ENCODE results near the gene GOLGA2. TPM values are rescaled to one million over a fixed set of nuclear protein-coding genes. Genes with fewer than 3 reads are reported as not detected.

Gene GOLGA2
- total RNA-seq, 2 experiments from 2014 or later, result 28.2 to 58.2 TPM

DNA sequence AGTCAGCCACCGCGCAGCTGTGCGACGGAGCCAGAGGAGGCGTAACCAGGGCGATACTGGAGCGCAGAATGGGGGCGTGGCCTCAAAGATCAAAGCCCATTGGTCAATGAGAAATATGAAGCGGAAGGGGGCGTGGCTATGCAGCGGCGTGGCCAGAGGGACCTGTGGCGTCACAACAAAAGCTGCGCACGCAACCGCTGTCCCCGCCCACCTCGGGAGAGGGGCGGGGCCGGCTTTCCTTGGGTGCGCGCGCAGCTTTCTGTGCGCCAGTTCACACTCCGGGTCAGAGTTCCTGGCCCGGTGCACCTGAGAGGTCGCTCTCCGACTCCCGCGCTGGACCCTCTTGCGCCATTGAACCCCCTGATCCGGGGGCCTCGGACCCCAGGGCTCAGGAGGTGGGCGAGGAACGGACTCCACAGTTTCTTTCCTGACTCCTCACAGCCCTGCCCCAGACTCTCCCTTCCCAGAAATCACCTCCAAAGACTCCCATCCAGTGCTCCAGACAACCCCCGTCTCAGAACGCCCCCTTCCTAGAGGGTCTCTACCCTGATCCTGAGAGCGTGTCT, 284 bp upstream of the GOLGA2 start, which contains the start of gene SWI5:
SWI5 (plus strand) TSS at position 269 of the 566 bp plus-strand sequence.
- intact Hi-C loops (cut with micrococcal nuclease; ENCODE audit: unreplicated experiment), result loop anchor here (5.0 kb wide), 1 partner anchor 46 kb away; the partner anchor contains the start of genes COQ4 and TRUB2
- peaks cover 16% of the 10 kb centered on the region for H3K4me1 ChIP-seq (ENCODE audit: insufficient read depth, low read length, poor library complexity, severe bottlenecking)
- peak within 1 kb of the TSS; percentile 85 for H2AFZ ChIP-seq (ENCODE audit: low read length)
- TF ChIP-seq, protein P1, sequence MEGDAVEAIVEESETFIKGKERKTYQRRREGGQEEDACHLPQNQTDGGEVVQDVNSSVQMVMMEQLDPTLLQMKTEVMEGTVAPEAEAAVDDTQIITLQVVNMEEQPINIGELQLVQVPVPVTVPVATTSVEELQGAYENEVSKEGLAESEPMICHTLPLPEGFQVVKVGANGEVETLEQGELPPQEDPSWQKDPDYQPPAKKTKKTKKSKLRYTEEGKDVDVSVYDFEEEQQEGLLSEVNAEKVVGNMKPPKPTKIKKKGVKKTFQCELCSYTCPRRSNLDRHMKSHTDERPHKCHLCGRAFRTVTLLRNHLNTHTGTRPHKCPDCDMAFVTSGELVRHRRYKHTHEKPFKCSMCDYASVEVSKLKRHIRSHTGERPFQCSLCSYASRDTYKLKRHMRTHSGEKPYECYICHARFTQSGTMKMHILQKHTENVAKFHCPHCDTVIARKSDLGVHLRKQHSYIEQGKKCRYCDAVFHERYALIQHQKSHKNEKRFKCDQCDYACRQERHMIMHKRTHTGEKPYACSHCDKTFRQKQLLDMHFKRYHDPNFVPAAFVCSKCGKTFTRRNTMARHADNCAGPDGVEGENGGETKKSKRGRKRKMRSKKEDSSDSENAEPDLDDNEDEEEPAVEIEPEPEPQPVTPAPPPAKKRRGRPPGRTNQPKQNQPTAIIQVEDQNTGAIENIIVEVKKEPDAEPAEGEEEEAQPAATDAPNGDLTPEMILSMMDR (conservative IDR thresholded peaks at IDR 0.05; ENCODE audit: low read length), result no peak
- TF ChIP-seq EZH2phosphoT487 (IDR thresholded peaks at IDR 0.05; ENCODE audit: borderline replicate concordance, low read depth, low read length), result no peak
- POLR2A ChIA-PET, result interaction anchor here (0.6 to 1.2 kb wide), 7 partner anchors 8 to 188 kb away, joined by 3 to 6 read pairs (median 3); no protein-coding TSS in a partner anchor
- H4K20me1 ChIP-seq (ENCODE audit: insufficient read depth, low read length), result no peaks in the 10 kb centered on the region
- H3K4me3 ChIP-seq (ENCODE audit: low read depth, low read length, poor library complexity, severe bottlenecking), result peak within 1 kb of the TSS; percentile 97
- no peaks in the 10 kb centered on the region for H3K9me3 ChIP-seq (ENCODE audit: low read length)
- peak within 1 kb of the TSS; percentile 10 for H3K27ac ChIP-seq (ENCODE audit: low read depth, low read length, poor library complexity, severe bottlenecking)
- H3K36me3 ChIP-seq (ENCODE audit: insufficient read depth, low read length), result peaks cover 20% of the 10 kb centered on the region; the same call in 1 of the 2 replicates
- peak within 1 kb of the TSS; percentile 100 for H3K4me2 ChIP-seq (ENCODE audit: low read length)
- BruUV-seq (replicated peaks), result no TSS peak
- DNase-seq (ENCODE audit: low spot score), result peak; percentile 100
- CTCF ChIA-PET (ENCODE audit: unreplicated experiment), result interaction anchor here (1.0 kb wide), 1 partner anchor 65 kb away, joined by 5 read pairs; no protein-coding TSS in a partner anchor
- H3K79me2 ChIP-seq (ENCODE audit: insufficient read depth, low read depth, low read length), result peaks cover 9% of the 10 kb centered on the region; the same call in 1 of the 2 replicates
- H3K9me2 ChIP-seq (ENCODE audit: insufficient read depth, low read length), result no peaks in the 10 kb centered on the region

GRCh38 chr9:128274245-128274644, 1.6 kb downstream of the GOLGA2 start:
- no TSS peak for BruUV-seq (replicated peaks)
- no peak overlapping the region for H3K27ac ChIP-seq (ENCODE audit: low read depth, low read length, poor library complexity, severe bottlenecking)
- intact Hi-C loops (cut with micrococcal nuclease; ENCODE audit: unreplicated experiment), result no loop called here
- DNase-seq (ENCODE audit: low spot score), result no peak
- peaks cover 20% of the 10 kb centered on the region; the same call in 1 of the 2 replicates for H3K36me3 ChIP-seq (ENCODE audit: insufficient read depth, low read length)
- TF ChIP-seq EZH2phosphoT487 (IDR thresholded peaks at IDR 0.05; ENCODE audit: borderline replicate concordance, low read depth, low read length), result no peak
- TF ChIP-seq, protein P1 (conservative IDR thresholded peaks at IDR 0.05; ENCODE audit: low read length), result no peak
- POLR2A ChIA-PET, result no interaction called here
- H3K4me1 ChIP-seq (ENCODE audit: insufficient read depth, low read length, poor library complexity, severe bottlenecking), result peaks cover 16% of the 10 kb centered on the region
- peaks cover 9% of the 10 kb centered on the region; the same call in 1 of the 2 replicates for H3K79me2 ChIP-seq (ENCODE audit: insufficient read depth, low read depth, low read length)
- H3K4me3 ChIP-seq (ENCODE audit: low read depth, low read length, poor library complexity, severe bottlenecking), result no peak overlapping the region
- H3K4me2 ChIP-seq (ENCODE audit: low read length), result peak overlapping the region; percentile 100
- no peaks in the 10 kb centered on the region for H3K9me3 ChIP-seq (ENCODE audit: low read length)
- H4K20me1 ChIP-seq (ENCODE audit: insufficient read depth, low read length), result no peaks in the 10 kb centered on the region
- no peak overlapping the region for H2AFZ ChIP-seq (ENCODE audit: low read length)
- CTCF ChIA-PET (ENCODE audit: unreplicated experiment), result no interaction called here
- no peaks in the 10 kb centered on the region for H3K9me2 ChIP-seq (ENCODE audit: insufficient read depth, low read length)

DNA sequence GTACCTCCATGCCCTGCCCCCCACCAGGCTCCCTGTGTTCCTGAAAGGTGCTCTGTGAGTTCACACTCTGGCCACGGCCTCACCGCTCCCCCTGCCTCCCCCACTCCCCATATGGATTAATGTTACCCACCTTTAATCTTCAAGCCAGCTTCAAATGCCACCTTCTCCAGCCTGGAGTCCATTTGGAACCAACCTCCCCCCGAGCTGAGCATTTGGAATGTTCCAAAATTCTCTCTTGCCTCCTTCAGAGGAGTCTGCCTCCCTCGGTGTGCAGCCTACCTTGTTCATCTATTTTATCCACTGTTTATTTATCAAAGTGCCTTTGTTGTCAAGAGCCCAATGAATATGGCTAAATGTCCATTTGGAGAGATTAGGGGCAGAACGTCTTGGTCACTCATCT, 4.3 kb downstream of the GOLGA2 start:
- ChIA-PET POLR2A (interaction anchor here (0.7 kb wide), 2 partner anchors 28 to 75 kb away, joined by 3 to 4 read pairs; no protein-coding TSS in a partner anchor), CTCF (ENCODE audit: unreplicated experiment) (no interaction called here)
- Histone ChIP-seq H3K27ac (ENCODE audit: low read depth, low read length, poor library complexity, severe bottlenecking) (no peak overlapping the region), H3K9me3 (ENCODE audit: low read length) (no peaks in the 10 kb centered on the region), H4K20me1 (ENCODE audit: insufficient read depth, low read length) (no peaks in the 10 kb centered on the region), H3K4me3 (ENCODE audit: low read depth, low read length, poor library complexity, severe bottlenecking) (no peak overlapping the region), H3K4me2 (ENCODE audit: low read length) (no peak overlapping the region), H2AFZ (ENCODE audit: low read length) (no peak overlapping the region), H3K4me1 (ENCODE audit: insufficient read depth, low read length, poor library complexity, severe bottlenecking) (peaks cover 10% of the 10 kb centered on the region), H3K79me2 (ENCODE audit: insufficient read depth, low read depth, low read length) (peaks cover 9% of the 10 kb centered on the region; the same call in 1 of the 2 replicates), H3K9me2 (ENCODE audit: insufficient read depth, low read length) (no peaks in the 10 kb centered on the region), H3K36me3 (ENCODE audit: insufficient read depth, low read length) (peaks cover 20% of the 10 kb centered on the region; the same call in 1 of the 2 replicates)
- no peak for DNase-seq (ENCODE audit: low spot score)
- no TSS peak for BruUV-seq (replicated peaks)
- TF ChIP-seq EZH2phosphoT487 (IDR thresholded peaks at IDR 0.05; ENCODE audit: borderline replicate concordance, low read depth, low read length), result no peak
- TF ChIP-seq, protein P1 (conservative IDR thresholded peaks at IDR 0.05; ENCODE audit: low read length), result no peak
- intact Hi-C loops (cut with micrococcal nuclease; ENCODE audit: unreplicated experiment), result no loop called here

Data from OCI-LY7 (cell line).